Testis (tissue), 3 donors: ENCODE results near the gene EMC9. TPM values are rescaled to one million over a fixed set of nuclear protein-coding genes. Genes with fewer than 3 reads are reported as not detected.
A peak's percentile ranks its signal among the peaks of the same experiment; 100 is the strongest.

ENCODE experiments used
- DNase-seq: peaks from one replicate; pipeline ENCODE4 v3.0.0-alpha.2; 2019
- H3K27ac ChIP-seq, 2 donors: fragments of 200-600 bp; sonication (generic); one replicate each; pipeline ENCODE4 v1.5.1; 2019
- H3K27me3 ChIP-seq: fragments of 200-600 bp; sonication (generic); one replicate; pipeline ENCODE4 v1.5.1; 2019
- H3K36me3 ChIP-seq: fragments of 200-600 bp; sonication (generic); one replicate; pipeline ENCODE4 v1.5.1; 2017; ENCODE audit warnings: low read depth; ENCODE audit errors: missing control alignments
- H3K4me1 ChIP-seq: fragments of 200-600 bp; sonication (generic); one replicate; pipeline ENCODE4 v1.5.1; 2019
- H3K4me3 ChIP-seq, 2 donors: fragments of 200-600 bp; sonication (generic); one replicate each; pipeline ENCODE4 v1.5.1; 2017 to 2019
- H3K9me3 ChIP-seq: fragments of 200-600 bp; sonication (generic); one replicate; pipeline ENCODE4 v1.5.1; 2017
- POLR2A ChIP-seq: fragments of 450-650 bp; IDR thresholded peaks from one replicate; pipeline ENCODE4 v1.6.1; 2017; ENCODE audit warnings: antibody characterized with exemption, mild to moderate bottlenecking, moderate library complexity
- WGBS, 2 donors: methylation state at CpG; one replicate each; pipeline ENCODE4 v1.1.5; 2018; 5-methylcytosine and 5-hydroxymethylcytosine counted together
- intact Hi-C: fragments of 100-400 bp; cut with DNase I; formaldehyde crosslinking; loops from one replicate; pipeline ENCODE4 v1.15.1; 2023; ENCODE audit warnings: low total_unique reads
- polyA plus RNA-seq: library from polyadenylated mRNA; stranded (reverse); fragments of 350-450 nt; fragmentation: Illumina TruSeq; extraction: RNeasy Lipid Tissue Mini Kit (QIAGEN cat#74804); gene quantifications from one replicate; pipeline ENCODE4 v1.2.3, GENCODE V29; 2014; ENCODE audit warnings: low read depth, low replicate concordance; ENCODE audit not compliant: insufficient read depth
- total RNA-seq, 2 donors: library from RNA; depleted of rRNA; stranded (reverse); fragments of >200 nt; gene quantifications; one replicate each; pipeline ENCODE4 v1.2.3, GENCODE V29; 2016
- TF ChIP-seq, protein P1 (sequence below), 3 experiments: fragments of 450-650 bp in 2 of 3; fragments of 200-600 bp in 1 of 3; sonication (generic) in 1 of 3; IDR thresholded peaks; one replicate each; pipeline ENCODE4 v1.5.1; 2016 to 2019; ENCODE audit warnings: antibody characterized with exemption in 3 of 3, mild to moderate bottlenecking in 2 of 3, moderate library complexity in 1 of 3

The EMC9 gene
- total and polyA plus RNA-seq, 3 donors from 2014 or later, result 15.2 to 33.7 (median 23.9) TPM

DNA sequence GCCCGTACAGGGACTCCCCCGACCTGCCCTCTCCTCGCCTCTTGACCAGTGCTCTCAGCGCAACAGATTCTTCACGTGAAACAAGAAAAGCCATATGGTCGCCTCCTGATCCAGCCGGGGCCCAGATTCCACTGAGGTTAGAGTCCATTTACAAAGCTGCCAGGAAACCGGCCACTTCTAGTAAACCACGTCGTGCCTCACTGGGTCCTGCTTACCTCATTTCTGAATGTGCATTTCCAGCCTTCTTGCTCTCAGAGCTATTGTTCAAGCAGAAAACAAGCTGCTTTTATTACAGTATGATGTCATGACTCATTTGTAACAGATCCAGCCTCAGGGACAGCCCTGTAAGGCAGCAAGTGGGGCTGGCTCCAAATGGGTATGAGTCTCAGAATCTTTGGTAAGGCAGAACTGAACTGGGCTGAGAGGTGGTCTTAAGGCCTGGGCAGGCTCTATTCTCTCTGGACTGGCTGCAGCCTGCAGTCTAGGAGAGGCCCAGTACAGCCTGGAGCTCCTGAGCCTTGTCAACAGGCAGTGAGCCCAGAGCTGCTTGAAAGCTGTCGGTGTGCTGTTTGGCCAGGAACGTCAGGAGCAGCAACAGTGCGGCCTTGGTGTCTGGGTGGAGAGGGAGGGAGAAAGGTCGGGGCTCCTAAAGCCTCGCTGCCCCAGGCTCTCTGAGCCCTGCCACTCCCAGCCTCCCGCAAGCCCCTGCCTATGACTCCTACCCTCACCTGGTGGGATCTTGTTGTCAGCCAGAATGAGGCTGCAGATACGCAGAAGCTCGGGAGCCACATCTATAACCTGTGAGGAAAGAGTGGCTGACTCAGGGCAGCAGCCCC lies 38.8 kb upstream of the EMC9 start:
- intact Hi-C loops, result no loop called here
- Histone ChIP-seq H3K27ac (peak overlapping the region in 1 of 2 donors; percentile 44), H3K36me3 (no peaks in the 10 kb centered on the region), H3K4me3 (no peak overlapping the region), H3K9me3 (no peaks in the 10 kb centered on the region), H3K27me3 (no peaks in the 10 kb centered on the region), H3K4me1 (no peaks in the 10 kb centered on the region)
- TF ChIP-seq, protein P1, sequence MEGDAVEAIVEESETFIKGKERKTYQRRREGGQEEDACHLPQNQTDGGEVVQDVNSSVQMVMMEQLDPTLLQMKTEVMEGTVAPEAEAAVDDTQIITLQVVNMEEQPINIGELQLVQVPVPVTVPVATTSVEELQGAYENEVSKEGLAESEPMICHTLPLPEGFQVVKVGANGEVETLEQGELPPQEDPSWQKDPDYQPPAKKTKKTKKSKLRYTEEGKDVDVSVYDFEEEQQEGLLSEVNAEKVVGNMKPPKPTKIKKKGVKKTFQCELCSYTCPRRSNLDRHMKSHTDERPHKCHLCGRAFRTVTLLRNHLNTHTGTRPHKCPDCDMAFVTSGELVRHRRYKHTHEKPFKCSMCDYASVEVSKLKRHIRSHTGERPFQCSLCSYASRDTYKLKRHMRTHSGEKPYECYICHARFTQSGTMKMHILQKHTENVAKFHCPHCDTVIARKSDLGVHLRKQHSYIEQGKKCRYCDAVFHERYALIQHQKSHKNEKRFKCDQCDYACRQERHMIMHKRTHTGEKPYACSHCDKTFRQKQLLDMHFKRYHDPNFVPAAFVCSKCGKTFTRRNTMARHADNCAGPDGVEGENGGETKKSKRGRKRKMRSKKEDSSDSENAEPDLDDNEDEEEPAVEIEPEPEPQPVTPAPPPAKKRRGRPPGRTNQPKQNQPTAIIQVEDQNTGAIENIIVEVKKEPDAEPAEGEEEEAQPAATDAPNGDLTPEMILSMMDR (IDR thresholded peaks at IDR 0.05), result no peak
- TF ChIP-seq POLR2A, result no peak
- WGBS, 2 donors, result 72 to 82% methylated on average over 13 to 18 of the region's 18 CpGs
- no peak for DNase-seq

- no peak overlapping the region for H3K27ac ChIP-seq
- 80 to 91% methylated on average over 7 to 14 of the region's 14 CpGs for WGBS, 2 donors
- intact Hi-C loops, result no loop called here
- H3K36me3 ChIP-seq, result no peaks in the 10 kb centered on the region
- DNase-seq, result no peak
- H3K4me1 ChIP-seq, result no peaks in the 10 kb centered on the region
- no peaks in the 10 kb centered on the region for H3K9me3 ChIP-seq
- TF ChIP-seq POLR2A, result no peak
- no peak overlapping the region for H3K4me3 ChIP-seq
- H3K27me3 ChIP-seq, result no peaks in the 10 kb centered on the region
Observed at GRCh38 chr14:24179294-24179960, 38.0 kb upstream of the EMC9 start.

DNA sequence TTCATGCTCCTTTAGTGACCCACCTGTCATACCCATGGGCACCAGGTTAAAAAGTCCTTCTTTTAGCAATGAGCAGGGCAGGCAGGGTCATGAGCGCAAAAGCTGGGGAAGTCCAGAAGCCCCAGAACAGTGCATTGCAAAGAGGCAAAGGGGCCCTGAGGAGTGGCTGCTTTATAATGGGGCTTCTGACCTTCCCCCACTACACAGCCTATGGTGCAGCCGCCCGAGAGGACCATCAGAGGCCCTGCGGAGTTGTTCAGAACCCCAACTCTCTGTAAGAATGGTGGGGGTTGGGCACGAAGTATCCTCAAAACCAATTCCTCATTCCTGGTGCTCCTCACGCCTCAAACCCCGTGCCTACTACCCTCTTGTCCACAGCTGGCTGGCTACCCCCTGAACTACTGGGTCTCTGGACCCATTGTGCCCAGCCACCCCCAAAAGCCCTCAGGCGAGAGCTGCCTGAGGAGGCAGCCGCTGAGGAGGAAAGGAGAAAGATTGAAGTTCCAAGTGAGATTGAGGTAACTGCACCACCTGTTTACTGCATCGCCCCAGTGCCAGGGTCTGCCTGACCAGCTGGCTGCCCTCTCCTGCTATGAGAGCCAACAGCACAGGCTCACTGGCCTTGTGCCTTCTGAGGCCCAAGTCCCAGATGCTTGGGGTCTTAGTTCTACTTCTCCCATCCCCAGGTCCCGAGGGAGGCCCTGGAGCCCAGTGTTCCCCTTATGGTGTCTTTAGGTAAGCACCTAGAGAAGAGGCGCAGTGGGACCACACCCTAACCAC lies 37.2 kb upstream of the EMC9 start:
- H3K9me3 ChIP-seq, result no peaks in the 10 kb centered on the region
- intact Hi-C loops, result no loop called here
- H3K4me1 ChIP-seq, result no peaks in the 10 kb centered on the region
- 88 to 92% methylated on average over 9 to 12 of the region's 12 CpGs for WGBS, 2 donors
- no peak for DNase-seq
- no peak for TF ChIP-seq POLR2A
- TF ChIP-seq, protein P1 (IDR thresholded peaks at IDR 0.05), result no peak
- no peak overlapping the region for H3K4me3 ChIP-seq
- no peaks in the 10 kb centered on the region for H3K36me3 ChIP-seq
- no peaks in the 10 kb centered on the region for H3K27me3 ChIP-seq
- H3K27ac ChIP-seq, result no peak overlapping the region

DNA sequence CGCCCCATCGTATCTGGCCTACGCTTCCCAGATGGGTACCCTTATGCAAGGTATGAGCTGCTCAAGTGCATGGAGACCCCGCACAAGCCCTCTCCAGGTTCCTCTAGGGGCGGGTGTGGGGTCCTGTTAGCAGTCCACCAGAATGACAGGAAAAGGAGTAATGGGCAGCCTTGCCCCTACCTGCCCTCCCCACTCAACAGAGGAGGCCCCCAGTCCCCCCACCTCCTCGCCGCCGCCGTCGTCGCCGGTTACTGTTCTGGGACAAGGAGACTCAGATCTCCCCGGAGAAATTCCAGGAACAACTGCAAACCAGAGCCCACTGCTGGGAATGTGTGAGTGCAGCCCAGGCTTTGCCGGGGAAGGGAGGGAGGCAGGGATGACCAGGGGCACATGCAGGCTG lies 36.5 kb upstream of the EMC9 start:
- no peak overlapping the region for H3K4me3 ChIP-seq
- no peaks in the 10 kb centered on the region for H3K27me3 ChIP-seq
- TF ChIP-seq POLR2A, result no peak
- TF ChIP-seq, protein P1 (IDR thresholded peaks at IDR 0.05), result no peak
- 93 to 94% methylated on average over 6 to 14 of the region's 14 CpGs for WGBS, 2 donors
- intact Hi-C loops, result no loop called here
- no peaks in the 10 kb centered on the region for H3K9me3 ChIP-seq
- DNase-seq, result no peak
- no peak overlapping the region for H3K27ac ChIP-seq
- H3K36me3 ChIP-seq, result no peaks in the 10 kb centered on the region
- H3K4me1 ChIP-seq, result no peaks in the 10 kb centered on the region
